ENCODE data around the gene DENND6B. TPM values are rescaled to one million over a fixed set of nuclear protein-coding genes. Genes with fewer than 3 reads are reported as not detected.

The DENND6B gene
- polyA plus RNA-seq, 3 donors = 11.9 to 21.1 (median 16.8) TPM

- DNase-seq (ENCODE audit: extremely low read depth in 1 of 11, low read depth in 9 of 11, low spot score in 4 of 11) = peak in 1 of 11 donors; percentile 61
Observed at GRCh38 chr22:50308597-50308935, 18.2 kb downstream of the DENND6B start.

GRCh38 chr22:50307890-50308596, 18.8 kb downstream of the DENND6B start:
- no peak for DNase-seq (ENCODE audit: extremely low read depth in 1 of 11, low read depth in 9 of 11, low spot score in 4 of 11)

- peak in 8 of 11 donors; percentile 78 to 86 (median 84) for DNase-seq (ENCODE audit: extremely low read depth in 1 of 11, low read depth in 9 of 11, low spot score in 4 of 11)
Observed at GRCh38 chr22:50306753-50307749, 19.8 kb downstream of the DENND6B start, which contains the start of gene PLXNB2. TSS of gene PLXNB2 (minus strand) at chr22:50307646. CDS start at chr22:50290584, 17,062 bp downstream.

- DNase-seq (ENCODE audit: extremely low read depth in 1 of 11, low read depth in 9 of 11, low spot score in 4 of 11) = peak; percentile 74 to 93 (median 85)
Observed at GRCh38 chr22:50305923-50306566, 20.8 kb downstream of the DENND6B start.

GRCh38 chr22:50305393-50305922, 21.4 kb downstream of the DENND6B start:
- DNase-seq (ENCODE audit: extremely low read depth in 1 of 11, low read depth in 9 of 11, low spot score in 4 of 11) = no peak

- no peak for DNase-seq (ENCODE audit: extremely low read depth in 1 of 11, low read depth in 9 of 11, low spot score in 4 of 11)
Observed at GRCh38 chr22:50304528-50305392, 22.1 kb downstream of the DENND6B start.

GRCh38 chr22:50303848-50304527, 22.8 kb downstream of the DENND6B start:
- no peak for DNase-seq (ENCODE audit: extremely low read depth in 1 of 11, low read depth in 9 of 11, low spot score in 4 of 11)

GRCh38 chr22:50303515-50303847, 23.3 kb downstream of the DENND6B start:
- DNase-seq (ENCODE audit: extremely low read depth in 1 of 11, low read depth in 9 of 11, low spot score in 4 of 11) = no peak

GRCh38 chr22:50302564-50302963, 24.2 kb downstream of the DENND6B start:
- DNase-seq (ENCODE audit: extremely low read depth in 1 of 11, low read depth in 9 of 11, low spot score in 4 of 11) = no peak

- DNase-seq (ENCODE audit: extremely low read depth in 1 of 11, low read depth in 9 of 11, low spot score in 4 of 11) = no peak
Observed at GRCh38 chr22:50302041-50302541, 24.7 kb downstream of the DENND6B start.

- DNase-seq (ENCODE audit: extremely low read depth in 1 of 11, low read depth in 9 of 11, low spot score in 4 of 11) = no peak
Observed at GRCh38 chr22:50301581-50301991, 25.2 kb downstream of the DENND6B start.

- no peak for DNase-seq (ENCODE audit: extremely low read depth in 1 of 11, low read depth in 9 of 11, low spot score in 4 of 11)
Observed at GRCh38 chr22:50300620-50301257, 26.1 kb downstream of the DENND6B start.

GRCh38 chr22:50299785-50300619, 26.8 kb downstream of the DENND6B start:
- DNase-seq (ENCODE audit: extremely low read depth in 1 of 11, low read depth in 9 of 11, low spot score in 4 of 11) = no peak

- no peak for DNase-seq (ENCODE audit: extremely low read depth in 1 of 11, low read depth in 9 of 11, low spot score in 4 of 11)
Observed at GRCh38 chr22:50298937-50299784, 27.7 kb downstream of the DENND6B start.

GRCh38 chr22:50298266-50298637, 28.6 kb downstream of the DENND6B start:
- DNase-seq (ENCODE audit: extremely low read depth in 1 of 11, low read depth in 9 of 11, low spot score in 4 of 11) = no peak

Measured in renal cortex interstitium (tissue), 11 donors.